Colon (tissue), 2 donors: ENCODE results near the gene NDUFAF2.
"Not testable (repeated sequence)": the region's sequence is repeated elsewhere in the genome, so short reads cannot be mapped to it uniquely, and the experiment has no call there.

Experiments used
- FAIRE-seq: peaks from 2 replicates; lab custom pipeline; 2012; peaks lifted over from hg19 to GRCh38; lab: Jason Lieb, UNC
- donor health status: control.
- donor health status: control.

The NDUFAF2 gene

GRCh38 chr5:61178702-61179101 is 233.7 kb downstream of the NDUFAF2 start:
- no peak for FAIRE-seq

- no peak for FAIRE-seq
Measured at GRCh38 chr5:61180886-61181285, 235.9 kb downstream of the NDUFAF2 start.

- no peak for FAIRE-seq
Measured at GRCh38 chr5:61182449-61182848, 237.4 kb downstream of the NDUFAF2 start.

- no peak for FAIRE-seq
Measured at GRCh38 chr5:61183538-61183937, 238.5 kb downstream of the NDUFAF2 start.

- no peak for FAIRE-seq
Measured at GRCh38 chr5:61184708-61185107, 239.7 kb downstream of the NDUFAF2 start.

GRCh38 chr5:61186634-61187033 is 241.6 kb downstream of the NDUFAF2 start:
- FAIRE-seq = no peak

GRCh38 chr5:61187352-61187751 is 242.3 kb downstream of the NDUFAF2 start:
- not testable (repeated sequence) for FAIRE-seq

GRCh38 chr5:61187826-61188225 is 242.8 kb downstream of the NDUFAF2 start:
- FAIRE-seq = not testable (repeated sequence)

- no peak for FAIRE-seq
Measured at GRCh38 chr5:61198606-61199005, 253.6 kb downstream of the NDUFAF2 start.

GRCh38 chr5:61200582-61201155 is 255.7 kb downstream of the NDUFAF2 start:
- FAIRE-seq = no peak

- FAIRE-seq = no peak
Measured at GRCh38 chr5:61202213-61202612, 257.2 kb downstream of the NDUFAF2 start.
